HCT116 (cell line): ENCODE results near the gene PADI2. TPM values are rescaled to one million over a fixed set of nuclear protein-coding genes. Genes with fewer than 3 reads are reported as not detected.

Experiments
- ATAC-seq: fragments of 200-7000 bp; cut with Tn5 transposase; 2 replicates; pipeline ENCODE4 v1.9.1; 2020; ENCODE audit warnings: mild to moderate bottlenecking, moderate library complexity
- BruUV-seq: library from RNA; stranded (reverse); fragments of 400-500 nt; replicated peaks from 2 replicates; lab custom pipeline; 2021; lab: Mats Ljungman, UMichigan
- CTCF ChIA-PET: fragments of 300-600 bp; sonication (Branson Sonifier 250); formaldehyde crosslinking; loops from one replicate; lab custom pipeline; 2021; ENCODE audit warnings: antibody characterized with exemption; lab: Charles Lee
- POLR2A ChIA-PET: fragments of 300-600, 350-600 bp; sonication (Branson Sonifier 250); formaldehyde crosslinking; loops from one replicate; lab custom pipeline; 2021; ENCODE audit warnings: antibody characterized with exemption; lab: Charles Lee
- RAD21 ChIA-PET, 2 experiments: fragments of 300-600 bp; sonication (Branson Sonifier 250); formaldehyde crosslinking; loops; one replicate each; lab custom pipeline; 2023; ENCODE audit warnings: low total read pairs in 2 of 2; ENCODE audit not compliant: uncharacterized antibody in 2 of 2, unreplicated experiment in 2 of 2, low non-redundant PET in 1 of 2; lab: Charles Lee
- DNase-seq: peaks from one replicate; pipeline ENCODE4 v3.0.0-alpha.2; 2010; ENCODE audit warnings: low read depth, low spot score
- H2AFZ ChIP-seq: fragments of 200-600 bp; shearing (Covaris generic), sonication (generic); 2 replicates; pipeline ENCODE4 v1.6.1; 2017; ENCODE audit warnings: low read depth, mixed run types, mixed read lengths, antibody characterized with exemption, low read length; ENCODE audit not compliant: poor library complexity, severe bottlenecking
- H3K27ac ChIP-seq: 2 replicates; pipeline ENCODE4 v1.5.1; 2012; ENCODE audit warnings: low read depth, low read length
- H3K27me3 ChIP-seq: fragments of 200-600 bp; sonication (generic); 2 replicates; pipeline ENCODE4 v1.6.1; 2016; ENCODE audit warnings: mixed run types, low read length, mixed read lengths; ENCODE audit not compliant: insufficient read depth
- H3K36me3 ChIP-seq, 2 experiments: fragments of 200-500 bp in 1 of 2; fragments of 200-600 bp in 1 of 2; sonication (Bioruptor generic) in 1 of 2; sonication (generic) in 1 of 2; 2 replicates each; pipeline versions ENCODE4 v1.5.1 to v1.6.1; 2014 to 2016; ENCODE audit warnings: low read length in 2 of 2, inconsistent platforms in 1 of 2, mixed read lengths in 1 of 2, mixed run types in 1 of 2; ENCODE audit not compliant: insufficient read depth in 2 of 2, control insufficient read depth in 1 of 2
- H3K4me1 ChIP-seq, 2 experiments: fragments of 200-600 bp in 1 of 2; sonication (generic) in 1 of 2; 2 replicates each; pipeline versions ENCODE4 v1.5.1 to v1.6.1; 2012 to 2017; ENCODE audit warnings: low read length in 2 of 2, inconsistent platforms in 1 of 2, mild to moderate bottlenecking in 1 of 2, mixed read lengths in 1 of 2, mixed run types in 1 of 2, moderate library complexity in 1 of 2; ENCODE audit not compliant: insufficient read depth in 2 of 2, control insufficient read depth in 1 of 2
- H3K4me2 ChIP-seq: fragments of 200-600 bp; sonication (generic); 2 replicates; pipeline ENCODE4 v1.6.1; 2017; ENCODE audit warnings: mixed run types, low read length, mixed read lengths
- H3K4me3 ChIP-seq, 2 experiments: fragments of 200-600 bp in 1 of 2; sonication (generic) in 1 of 2; replicated peaks in 1 of 2; 2 replicates each; pipeline ENCODE4 v1.5.1; 2011 to 2016; ENCODE audit warnings: low read length in 2 of 2, control low read depth in 1 of 2, low read depth in 1 of 2, mild to moderate bottlenecking in 1 of 2, mixed read lengths in 1 of 2, mixed run types in 1 of 2
- H3K79me2 ChIP-seq: fragments of 200-600 bp; sonication (generic); 2 replicates; pipeline ENCODE4 v1.6.1; 2017; ENCODE audit warnings: mild to moderate bottlenecking, mixed run types, low read length, moderate library complexity, mixed read lengths; ENCODE audit not compliant: insufficient read depth
- H3K9ac ChIP-seq: fragments of 200-600 bp; sonication (generic); 2 replicates; pipeline ENCODE4 v1.6.1; 2016; ENCODE audit warnings: low read length, mixed read lengths
- H3K9me2 ChIP-seq: fragments of 200-600 bp; sonication (generic), shearing (Covaris generic); 2 replicates; pipeline ENCODE4 v1.6.1; 2017; ENCODE audit warnings: mixed run types, mild to moderate bottlenecking, moderate library complexity; ENCODE audit not compliant: insufficient read depth
- H3K9me3 ChIP-seq, 2 experiments: fragments of 200-500 bp in 1 of 2; fragments of 200-600 bp in 1 of 2; sonication (Bioruptor generic) in 1 of 2; sonication (generic) in 1 of 2; 2 replicates each; pipeline ENCODE4 v1.6.1; 2014 to 2017; ENCODE audit warnings: low read length in 2 of 2, mixed read lengths in 2 of 2, inconsistent platforms in 1 of 2, low read depth in 1 of 2, mild to moderate bottlenecking in 1 of 2, mixed run types in 1 of 2, moderate library complexity in 1 of 2; ENCODE audit not compliant: control insufficient read depth in 1 of 2, insufficient read depth in 1 of 2
- H4K20me1 ChIP-seq: fragments of 200-600 bp; sonication (generic), shearing (Covaris generic); 2 replicates; pipeline ENCODE4 v1.6.1; 2017; ENCODE audit warnings: mixed run types, mild to moderate bottlenecking, moderate library complexity; ENCODE audit not compliant: insufficient read depth
- EZH2 ChIP-seq: fragments of 200-600 bp; sonication (generic); IDR thresholded peaks from 2 replicates; pipeline ENCODE4 v1.6.1; 2017; ENCODE audit warnings: antibody characterized with exemption, mixed run types
- EZH2phosphoT487 ChIP-seq: fragments of 200-600 bp; IDR thresholded peaks from 2 replicates; pipeline ENCODE4 v1.6.1; 2018; ENCODE audit warnings: antibody characterized with exemption, borderline replicate concordance
- JUND ChIP-seq: IDR thresholded peaks from 2 replicates; pipeline ENCODE4 v1.6.1; 2012
- RAD21 ChIP-seq: IDR thresholded peaks from 2 replicates; pipeline ENCODE4 v1.6.1; 2012; ENCODE audit warnings: low read depth, mild to moderate bottlenecking
- SRF ChIP-seq: IDR thresholded peaks from 2 replicates; pipeline ENCODE4 v1.6.1; 2012; ENCODE audit warnings: low read depth
- ZFX ChIP-seq: fragments of 450-650 bp; IDR thresholded peaks from 2 replicates; pipeline ENCODE4 v1.6.1; 2017
- intact Hi-C: fragments of 100-400 bp; cut with micrococcal nuclease; formaldehyde crosslinking; loops from 2 replicates; pipeline ENCODE4 v1.10.0; 2022
- total RNA-seq: library from RNA; stranded (reverse); gene quantifications from one replicate; pipeline ENCODE4 v1.2.1, GENCODE V29; 2021; ENCODE audit not compliant: unreplicated experiment
- TF ChIP-seq, protein P1 (sequence below): IDR thresholded peaks from 2 replicates; pipeline ENCODE4 v1.6.1; 2012
- TF ChIP-seq, protein P2 (sequence below), 3 experiments: fragments of 200-600 bp in 1 of 3; sonication (generic) in 1 of 3; IDR thresholded peaks in 2 of 3; conservative IDR thresholded peaks in 1 of 3; 2 replicates each; pipeline ENCODE4 v1.5.1; 2012 to 2017; ENCODE audit warnings: low read depth in 2 of 3, low read length in 2 of 3, antibody characterized with exemption in 1 of 3, borderline replicate concordance in 1 of 3, control low read depth in 1 of 3, mild to moderate bottlenecking in 1 of 3, mixed read lengths in 1 of 3, mixed run types in 1 of 3, moderate library complexity in 1 of 3; ENCODE audit not compliant: insufficient read depth in 1 of 3
- TF ChIP-seq, protein P3 (sequence below): IDR thresholded peaks from 2 replicates; pipeline ENCODE4 v1.6.1; 2012; ENCODE audit warnings: low read depth

The PADI2 gene
- total RNA-seq, 1 experiment from 2014 or later: 2.7 TPM

- Histone ChIP-seq H3K27me3 (no peaks in the 10 kb centered on the region), H3K9ac (no peak overlapping the region), H3K4me1 (no peaks in the 10 kb centered on the region), H3K9me2 (no peaks in the 10 kb centered on the region), H3K9me3 (no peaks in the 10 kb centered on the region), H3K79me2 (peaks cover 78% of the 10 kb centered on the region), H2AFZ (no peak overlapping the region), H3K36me3 (peaks cover 29 to 31% of the 10 kb centered on the region in 2 experiments; a peak in 3 of 4 replicates), H3K4me2 (no peak overlapping the region), H3K4me3 (no peak overlapping the region), H4K20me1 (no peaks in the 10 kb centered on the region), H3K27ac (no peak overlapping the region)
- ChIA-PET POLR2A (interaction anchor here (0.9 kb wide), 1 partner anchor 142 kb away, joined by 3 read pairs; no protein-coding TSS in a partner anchor), RAD21 (interaction anchor here (0.9 to 1.3 kb wide), 2 partner anchors 93 to 95 kb away, joined by 3 to 6 read pairs; no protein-coding TSS in a partner anchor), CTCF (interaction anchor here (0.8 to 2.3 kb wide), 5 partner anchors 85 to 425 kb away, joined by 3 to 15 read pairs (median 5); no protein-coding TSS in a partner anchor)
- ATAC-seq (no peak; the same call in 1 of the 2 replicates), DNase-seq (no peak)
- TF ChIP-seq SRF (0 out of 2 replicates have a peak, but pooled peaks have one; percentile 7), EZH2phosphoT487 (no peak)
- BruUV-seq: no TSS peak
- intact Hi-C loops: loop anchor here (1.0 to 5.0 kb wide), 3 partner anchors 34 to 95 kb away; partner anchors contain the start of gene ATP13A2
Observed at GRCh38 chr1:17046334-17046657, 73.0 kb downstream of the PADI2 start.

GRCh38 chr1:17045634-17046333 lies 73.5 kb downstream of the PADI2 start:
- H3K9me3 ChIP-seq: no peaks in the 10 kb centered on the region
- H3K9me2 ChIP-seq: no peaks in the 10 kb centered on the region
- no peak overlapping the region for H3K4me2 ChIP-seq
- H2AFZ ChIP-seq: no peak overlapping the region
- H3K27me3 ChIP-seq: no peaks in the 10 kb centered on the region
- TF ChIP-seq, protein P1, sequence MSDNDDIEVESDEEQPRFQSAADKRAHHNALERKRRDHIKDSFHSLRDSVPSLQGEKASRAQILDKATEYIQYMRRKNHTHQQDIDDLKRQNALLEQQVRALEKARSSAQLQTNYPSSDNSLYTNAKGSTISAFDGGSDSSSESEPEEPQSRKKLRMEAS: no peak
- TF ChIP-seq, protein P2, sequence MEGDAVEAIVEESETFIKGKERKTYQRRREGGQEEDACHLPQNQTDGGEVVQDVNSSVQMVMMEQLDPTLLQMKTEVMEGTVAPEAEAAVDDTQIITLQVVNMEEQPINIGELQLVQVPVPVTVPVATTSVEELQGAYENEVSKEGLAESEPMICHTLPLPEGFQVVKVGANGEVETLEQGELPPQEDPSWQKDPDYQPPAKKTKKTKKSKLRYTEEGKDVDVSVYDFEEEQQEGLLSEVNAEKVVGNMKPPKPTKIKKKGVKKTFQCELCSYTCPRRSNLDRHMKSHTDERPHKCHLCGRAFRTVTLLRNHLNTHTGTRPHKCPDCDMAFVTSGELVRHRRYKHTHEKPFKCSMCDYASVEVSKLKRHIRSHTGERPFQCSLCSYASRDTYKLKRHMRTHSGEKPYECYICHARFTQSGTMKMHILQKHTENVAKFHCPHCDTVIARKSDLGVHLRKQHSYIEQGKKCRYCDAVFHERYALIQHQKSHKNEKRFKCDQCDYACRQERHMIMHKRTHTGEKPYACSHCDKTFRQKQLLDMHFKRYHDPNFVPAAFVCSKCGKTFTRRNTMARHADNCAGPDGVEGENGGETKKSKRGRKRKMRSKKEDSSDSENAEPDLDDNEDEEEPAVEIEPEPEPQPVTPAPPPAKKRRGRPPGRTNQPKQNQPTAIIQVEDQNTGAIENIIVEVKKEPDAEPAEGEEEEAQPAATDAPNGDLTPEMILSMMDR (IDR thresholded peaks at IDR 0.05 in 2 of 3, conservative IDR thresholded peaks at IDR 0.05 in 1 of 3; ENCODE audit: borderline replicate concordance in 1 of 3, insufficient read depth in 1 of 3, low read depth in 2 of 3, low read length in 2 of 3): peak; percentile 67 to 93 (median 72)
- TF ChIP-seq, protein P3, sequence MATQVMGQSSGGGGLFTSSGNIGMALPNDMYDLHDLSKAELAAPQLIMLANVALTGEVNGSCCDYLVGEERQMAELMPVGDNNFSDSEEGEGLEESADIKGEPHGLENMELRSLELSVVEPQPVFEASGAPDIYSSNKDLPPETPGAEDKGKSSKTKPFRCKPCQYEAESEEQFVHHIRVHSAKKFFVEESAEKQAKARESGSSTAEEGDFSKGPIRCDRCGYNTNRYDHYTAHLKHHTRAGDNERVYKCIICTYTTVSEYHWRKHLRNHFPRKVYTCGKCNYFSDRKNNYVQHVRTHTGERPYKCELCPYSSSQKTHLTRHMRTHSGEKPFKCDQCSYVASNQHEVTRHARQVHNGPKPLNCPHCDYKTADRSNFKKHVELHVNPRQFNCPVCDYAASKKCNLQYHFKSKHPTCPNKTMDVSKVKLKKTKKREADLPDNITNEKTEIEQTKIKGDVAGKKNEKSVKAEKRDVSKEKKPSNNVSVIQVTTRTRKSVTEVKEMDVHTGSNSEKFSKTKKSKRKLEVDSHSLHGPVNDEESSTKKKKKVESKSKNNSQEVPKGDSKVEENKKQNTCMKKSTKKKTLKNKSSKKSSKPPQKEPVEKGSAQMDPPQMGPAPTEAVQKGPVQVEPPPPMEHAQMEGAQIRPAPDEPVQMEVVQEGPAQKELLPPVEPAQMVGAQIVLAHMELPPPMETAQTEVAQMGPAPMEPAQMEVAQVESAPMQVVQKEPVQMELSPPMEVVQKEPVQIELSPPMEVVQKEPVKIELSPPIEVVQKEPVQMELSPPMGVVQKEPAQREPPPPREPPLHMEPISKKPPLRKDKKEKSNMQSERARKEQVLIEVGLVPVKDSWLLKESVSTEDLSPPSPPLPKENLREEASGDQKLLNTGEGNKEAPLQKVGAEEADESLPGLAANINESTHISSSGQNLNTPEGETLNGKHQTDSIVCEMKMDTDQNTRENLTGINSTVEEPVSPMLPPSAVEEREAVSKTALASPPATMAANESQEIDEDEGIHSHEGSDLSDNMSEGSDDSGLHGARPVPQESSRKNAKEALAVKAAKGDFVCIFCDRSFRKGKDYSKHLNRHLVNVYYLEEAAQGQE: no peak
- TF ChIP-seq ZFX: no peak
- peak; percentile 92 for TF ChIP-seq RAD21
- TF ChIP-seq SRF: 0 out of 2 replicates have a peak, but pooled peaks have one; percentile 17
- TF ChIP-seq JUND: no peak
- no peak for TF ChIP-seq EZH2
- TF ChIP-seq, all 23 proteins: peak for 3
- Histone ChIP-seq H3K27ac (no peak overlapping the region), H3K4me1 (no peaks in the 10 kb centered on the region), H3K9ac (no peak overlapping the region), H4K20me1 (no peaks in the 10 kb centered on the region), H3K4me3 (no peak overlapping the region), H3K36me3 (peaks cover 28 to 31% of the 10 kb centered on the region in 2 experiments; a peak in 3 of 4 replicates), H3K79me2 (peaks cover 73% of the 10 kb centered on the region)
- ChIA-PET POLR2A (interaction anchor here (0.9 kb wide), 1 partner anchor 141 kb away, joined by 3 read pairs; no protein-coding TSS in a partner anchor), CTCF (interaction anchor here (0.8 to 2.3 kb wide), 7 partner anchors 35 to 425 kb away, joined by 3 to 15 read pairs (median 4); no protein-coding TSS in a partner anchor), RAD21 (interaction anchor here (0.9 to 1.3 kb wide), 2 partner anchors 92 to 95 kb away, joined by 3 to 6 read pairs; no protein-coding TSS in a partner anchor)
- intact Hi-C loops: loop anchor here (1.0 to 5.0 kb wide), 3 partner anchors 33 to 94 kb away; partner anchors contain the start of gene ATP13A2
- BruUV-seq: no TSS peak
- ATAC-seq (peak; percentile 68; the same call in 1 of the 2 replicates), DNase-seq (peak; percentile 49)
